Measurements from ENCODE around the gene SLC4A5. TPM values are rescaled to one million over a fixed set of nuclear protein-coding genes. Genes with fewer than 3 reads are reported as not detected.
A peak's percentile ranks its signal among the peaks of the same experiment; 100 is the strongest.

Gene SLC4A5
- total and polyA plus RNA-seq, 4 donors: 0.85 to 9.6 (median 3.9) TPM

DNA sequence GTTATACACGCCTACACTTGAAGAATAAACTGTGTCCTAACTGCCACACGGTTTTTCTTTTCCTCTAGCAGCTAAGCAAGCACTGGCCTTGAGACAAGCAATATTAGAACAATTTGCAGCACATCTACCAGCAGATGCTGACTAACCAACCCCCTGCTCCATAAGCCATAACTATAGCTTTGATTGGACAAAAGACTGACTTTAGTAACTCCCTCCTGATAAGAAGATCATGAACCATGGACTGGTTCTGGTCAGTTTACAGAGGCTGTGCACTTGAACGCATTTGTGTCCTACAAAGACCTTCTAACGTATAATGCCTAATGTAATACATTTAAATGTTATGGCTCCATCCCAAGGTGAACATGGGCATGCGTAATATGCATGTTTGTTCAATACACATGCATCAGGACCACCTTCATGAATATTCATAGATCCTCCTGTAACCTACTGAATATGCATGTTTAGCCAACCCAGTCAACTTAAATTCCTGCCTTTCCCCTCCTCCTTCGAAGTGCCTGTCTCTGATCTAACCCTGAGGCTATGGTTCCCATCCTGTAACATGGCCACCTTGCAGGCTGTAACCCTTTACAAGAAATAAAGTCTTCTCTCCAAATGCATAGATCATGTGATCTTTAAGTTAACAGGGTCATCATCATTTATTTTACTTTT is 26.5 kb downstream of the SLC4A5 start:
- no peak for TF ChIP-seq CTCF (IDR thresholded peaks at IDR 0.05; ENCODE audit: control extremely low read depth, extremely low read depth)
- no peak for DNase-seq
- ATAC-seq (ENCODE audit: insufficient read depth, low FRiP score): no peak

DNA sequence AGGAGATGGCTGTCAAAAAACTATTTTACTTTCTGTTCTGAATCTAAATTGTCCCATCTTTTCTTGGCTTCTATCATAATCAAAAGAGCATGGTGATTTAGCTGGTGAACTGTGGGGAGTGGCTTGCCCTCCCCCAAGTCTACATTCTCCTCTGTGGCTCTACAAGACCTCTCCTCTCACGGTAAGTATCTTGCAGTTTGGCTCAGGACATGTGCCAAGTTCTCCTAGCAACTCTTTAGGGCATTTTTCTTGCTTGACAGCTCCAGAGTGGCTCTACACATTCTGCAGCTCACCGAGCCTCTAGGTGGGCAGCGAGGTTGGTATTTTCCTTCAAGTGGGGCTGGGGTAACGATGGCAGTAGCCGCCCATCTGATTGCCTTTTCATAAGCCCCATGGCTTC is 29.1 kb downstream of the SLC4A5 start:
- Histone ChIP-seq H3K27me3 (ENCODE audit: control insufficient read depth in 3 of 3, insufficient read depth in 3 of 3, low read length in 2 of 3) (no peaks in the 10 kb centered on the region), H3K27ac (ENCODE audit: low read depth in 1 of 2, low read length in 1 of 2) (no peak overlapping the region), H3K9ac (ENCODE audit: insufficient read depth in 1 of 2, low read length in 2 of 2) (no peak overlapping the region), H3K4me1 (ENCODE audit: control insufficient read depth in 5 of 5, insufficient read depth in 5 of 5, low read length in 5 of 5) (peaks cover 0 to 17% (median 4%) of the 10 kb centered on the region in 5 donors), H3K4me3 (no peak overlapping the region), H3K9me3 (ENCODE audit: control insufficient read depth in 4 of 4, insufficient read depth in 3 of 4, low read length in 3 of 4) (no peaks in the 10 kb centered on the region), H3K36me3 (ENCODE audit: control insufficient read depth in 4 of 4, insufficient read depth in 4 of 4, low read length in 4 of 4) (peaks cover 0 to 4% (median 2%) of the 10 kb centered on the region in 4 donors)
- WGBS, 2 donors: 67 to 80% methylated on average over 5 of the region's 5 CpGs
- no peak for TF ChIP-seq CTCF (IDR thresholded peaks at IDR 0.05; ENCODE audit: control extremely low read depth, extremely low read depth)
- peak in 1 of 3 donors; percentile 62 for DNase-seq
- ATAC-seq (ENCODE audit: insufficient read depth, low FRiP score): no peak

More for the DNA sequence above, 26.5 kb downstream of the SLC4A5 start:
- Histone ChIP-seq H3K4me1 (ENCODE audit: control insufficient read depth in 5 of 5, insufficient read depth in 5 of 5, low read length in 5 of 5) (peaks cover 0 to 17% (median 4%) of the 10 kb centered on the region in 5 donors), H3K9me3 (ENCODE audit: control insufficient read depth in 4 of 4, insufficient read depth in 3 of 4, low read length in 3 of 4) (no peaks in the 10 kb centered on the region), H3K27me3 (ENCODE audit: control insufficient read depth in 3 of 3, insufficient read depth in 3 of 3, low read length in 2 of 3) (no peaks in the 10 kb centered on the region), H3K9ac (ENCODE audit: insufficient read depth in 1 of 2, low read length in 2 of 2) (no peak overlapping the region), H3K27ac (ENCODE audit: low read depth in 1 of 2, low read length in 1 of 2) (no peak overlapping the region), H3K4me3 (no peak overlapping the region), H3K36me3 (ENCODE audit: control insufficient read depth in 4 of 4, insufficient read depth in 4 of 4, low read length in 4 of 4) (peaks cover 0 to 7% (median under 1%) of the 10 kb centered on the region in 4 donors)
- 67 to 69% methylated on average over 6 of the region's 6 CpGs for WGBS, 2 donors

GRCh38 chr2:74313497-74313896 is 29.7 kb downstream of the SLC4A5 start:
- H3K27me3 ChIP-seq (ENCODE audit: control insufficient read depth in 3 of 3, insufficient read depth in 3 of 3, low read length in 2 of 3): no peaks in the 10 kb centered on the region
- WGBS, 2 donors: 55 to 56% methylated on average over 2 of the region's 2 CpGs
- DNase-seq (no peak), ATAC-seq (ENCODE audit: insufficient read depth, low FRiP score) (no peak)
- H3K4me1 ChIP-seq (ENCODE audit: control insufficient read depth in 5 of 5, insufficient read depth in 5 of 5, low read length in 5 of 5): peaks cover 0 to 17% (median 4%) of the 10 kb centered on the region in 5 donors
- no peak overlapping the region for H3K27ac ChIP-seq (ENCODE audit: low read depth in 1 of 2, low read length in 1 of 2)
- peaks cover 0 to 4% (median 2%) of the 10 kb centered on the region in 4 donors for H3K36me3 ChIP-seq (ENCODE audit: control insufficient read depth in 4 of 4, insufficient read depth in 4 of 4, low read length in 4 of 4)
- no peaks in the 10 kb centered on the region for H3K9me3 ChIP-seq (ENCODE audit: control insufficient read depth in 4 of 4, insufficient read depth in 3 of 4, low read length in 3 of 4)
- no peak overlapping the region for H3K4me3 ChIP-seq
- H3K9ac ChIP-seq (ENCODE audit: insufficient read depth in 1 of 2, low read length in 2 of 2): no peak overlapping the region
- TF ChIP-seq CTCF (IDR thresholded peaks at IDR 0.05; ENCODE audit: control extremely low read depth, extremely low read depth): no peak

Measured in lung (tissue), 12 donors.